Adrenal gland (tissue), 12 donors: ENCODE data around the gene CRADD. TPM values are rescaled to one million over a fixed set of nuclear protein-coding genes. Genes with fewer than 3 reads are reported as not detected.

Source experiments
- DNase-seq, 7 donors: peaks; one replicate each; pipeline ENCODE4 v3.0.0-alpha.2; 2019 to 2020
- H3K27ac ChIP-seq, 5 donors: fragments of 200-600 bp; sonication (generic) in 4 of 5; 1 replicate in 3 of 5; 2 replicates in 2 of 5; pipeline versions ENCODE4 v1.5.1 to v1.8.0; 2016 to 2020; ENCODE audit warnings: mild to moderate bottlenecking in 1 of 5
- H3K27me3 ChIP-seq: fragments of 200-600 bp; 2 replicates; pipeline ENCODE4 v1.8.0; 2021
- H3K36me3 ChIP-seq, 2 donors: fragments of 200-600 bp; replicated peaks in 1 of 2; 1 replicate in 1 of 2; 2 replicates in 1 of 2; pipeline versions ENCODE4 v1.5.1 to v1.8.0; 2018 to 2022
- H3K4me1 ChIP-seq, 2 donors: fragments of 200-600 bp; replicated peaks in 1 of 2; 1 replicate in 1 of 2; 2 replicates in 1 of 2; pipeline versions ENCODE4 v1.5.1 to v1.8.0; 2018 to 2021
- H3K4me3 ChIP-seq, 4 donors: fragments of 200-600 bp; sonication (generic) in 3 of 4; one replicate each; pipeline ENCODE4 v1.5.1; 2016 to 2018
- H3K9me3 ChIP-seq, 3 donors: fragments of 200-600 bp; sonication (generic) in 1 of 3; replicated peaks in 1 of 3; 1 replicate in 2 of 3; 2 replicates in 1 of 3; pipeline versions ENCODE4 v1.5.1 to v1.8.0; 2016 to 2021
- POLR2A ChIP-seq, 2 donors: fragments of 450-650 bp; IDR thresholded peaks; one replicate each; pipeline ENCODE4 v1.6.1; 2017; ENCODE audit warnings: antibody characterized with exemption in 2 of 2, mild to moderate bottlenecking in 2 of 2, moderate library complexity in 1 of 2
- WGBS, 4 donors: extraction: QIAGEN DNeasy Blood & Tissue Kit in 2 of 4; methylation state at CpG; one replicate each; pipeline versions ENCODE4 v1.1.5 to v1.1.7; 2013 to 2017; 5-methylcytosine and 5-hydroxymethylcytosine counted together
- intact Hi-C, 2 donors: fragments of 100-400 bp; cut with DNase I; formaldehyde crosslinking; loops; one replicate each; pipeline versions ENCODE4 v1.14.1 to v1.15.0; 2022 to 2023
- polyA plus RNA-seq, 3 donors: library from polyadenylated mRNA; stranded (reverse); fragments of 200-250 nt in 2 of 3; fragments of 350-450 nt in 1 of 3; fragmentation: Illumina TruSeq in 1 of 3; extraction: RNeasy Lipid Tissue Mini Kit (QIAGEN cat#74804) in 1 of 3; gene quantifications; one replicate each; pipeline ENCODE4 v1.2.3, GENCODE V29; 2013 to 2014
- total RNA-seq, 9 donors: library from RNA; depleted of rRNA in 4 of 9; stranded (reverse); fragments of >200 nt in 4 of 9; fragments of 120-200 nt in 1 of 9; fragmentation: NEBNext Ultra II Directional in 1 of 9; extraction: Animal tissue kit (Norgen Biotek cat#: 25700) in 1 of 9; gene quantifications; one replicate each; pipeline versions ENCODE4 v1.1.0 to v1.2.4, GENCODE V29; 2013 to 2023
- TF ChIP-seq, protein P1 (sequence below), 6 experiments: fragments of 450-650 bp in 4 of 6; fragments of 200-600 bp in 2 of 6; sonication (generic) in 1 of 6; IDR thresholded peaks; 1 replicate in 5 of 6; 2 replicates in 1 of 6; pipeline versions ENCODE4 v1.5.1 to v1.8.0; 2016 to 2021; ENCODE audit warnings: antibody characterized with exemption in 6 of 6, mild to moderate bottlenecking in 2 of 6, moderate library complexity in 1 of 6
- donor health status: healthy with polysubstance abuse.
- donor health status: Bipolar disorder and iron deficiency.
- donor health status: DM: yes; HTN: yes; CAD: no.
- donor health status: DM: no; HTN: no; CAD: no.
- donor health status: DM: no; HTN: no; CAD: no.
- donor health status: DM: yes; HTN: yes; CAD: no.

CRADD gene
- total and polyA plus RNA-seq, 12 donors: 7.3 to 70.1 (median 35.8) TPM

- Histone ChIP-seq H3K36me3 (no peaks in the 10 kb centered on the region), H3K27me3 (no peaks in the 10 kb centered on the region), H3K27ac (no peak overlapping the region), H3K9me3 (no peaks in the 10 kb centered on the region), H3K4me3 (no peak overlapping the region), H3K4me1 (peaks cover 8 to 20% of the 10 kb centered on the region in 2 donors)
- intact Hi-C loops: no loop called here
- WGBS, 4 donors: 95 to 98% (median 97%) methylated on average over 8 of the region's 8 CpGs
- no peak for DNase-seq
- TF ChIP-seq, protein P1, sequence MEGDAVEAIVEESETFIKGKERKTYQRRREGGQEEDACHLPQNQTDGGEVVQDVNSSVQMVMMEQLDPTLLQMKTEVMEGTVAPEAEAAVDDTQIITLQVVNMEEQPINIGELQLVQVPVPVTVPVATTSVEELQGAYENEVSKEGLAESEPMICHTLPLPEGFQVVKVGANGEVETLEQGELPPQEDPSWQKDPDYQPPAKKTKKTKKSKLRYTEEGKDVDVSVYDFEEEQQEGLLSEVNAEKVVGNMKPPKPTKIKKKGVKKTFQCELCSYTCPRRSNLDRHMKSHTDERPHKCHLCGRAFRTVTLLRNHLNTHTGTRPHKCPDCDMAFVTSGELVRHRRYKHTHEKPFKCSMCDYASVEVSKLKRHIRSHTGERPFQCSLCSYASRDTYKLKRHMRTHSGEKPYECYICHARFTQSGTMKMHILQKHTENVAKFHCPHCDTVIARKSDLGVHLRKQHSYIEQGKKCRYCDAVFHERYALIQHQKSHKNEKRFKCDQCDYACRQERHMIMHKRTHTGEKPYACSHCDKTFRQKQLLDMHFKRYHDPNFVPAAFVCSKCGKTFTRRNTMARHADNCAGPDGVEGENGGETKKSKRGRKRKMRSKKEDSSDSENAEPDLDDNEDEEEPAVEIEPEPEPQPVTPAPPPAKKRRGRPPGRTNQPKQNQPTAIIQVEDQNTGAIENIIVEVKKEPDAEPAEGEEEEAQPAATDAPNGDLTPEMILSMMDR (IDR thresholded peaks at IDR 0.05): no peak
- TF ChIP-seq POLR2A (IDR thresholded peaks at IDR 0.05): no peak
Observed at GRCh38 chr12:93841671-93842070, 164.5 kb downstream of the CRADD start.

DNA sequence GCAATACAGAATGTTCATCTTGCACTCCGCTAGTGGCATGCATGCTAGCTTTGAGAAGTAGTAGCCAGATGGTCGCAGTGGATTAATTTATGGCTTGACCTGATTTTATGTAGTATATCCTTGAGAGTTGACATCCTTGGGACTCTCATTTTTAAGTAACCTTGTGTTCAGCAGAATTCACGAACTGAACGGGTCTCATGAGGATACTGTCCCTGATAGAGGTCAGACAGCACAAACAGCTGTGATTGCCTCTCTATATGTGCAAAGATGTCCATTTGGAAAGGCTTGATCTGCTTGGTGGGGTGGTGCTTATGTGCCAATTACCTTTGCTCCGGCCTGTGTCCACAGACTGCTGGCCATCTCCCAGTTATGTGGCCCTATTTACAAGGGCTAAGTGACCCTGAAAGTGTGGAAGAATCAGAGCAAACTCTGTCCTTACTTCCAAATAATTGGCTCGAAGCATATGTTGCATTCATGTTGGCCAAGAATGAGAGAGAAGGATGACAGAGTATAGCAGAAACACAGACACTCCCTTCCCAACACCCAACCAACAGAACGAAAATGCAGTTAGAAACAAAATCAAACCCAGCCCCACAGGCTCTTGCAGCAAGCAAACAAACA lies 167.1 kb downstream of the CRADD start:
- Histone ChIP-seq H3K4me1 (peaks cover 8 to 19% of the 10 kb centered on the region in 2 donors), H3K36me3 (no peaks in the 10 kb centered on the region), H3K9me3 (no peaks in the 10 kb centered on the region), H3K27me3 (no peaks in the 10 kb centered on the region), H3K27ac (peak overlapping the region in 2 of 5 donors; percentile 2 to 57), H3K4me3 (no peak overlapping the region)
- peak in 1 of 7 donors; percentile 59 for DNase-seq
- 35 to 48% (median 44%) methylated on average over 6 to 7 of the region's 7 CpGs for WGBS, 4 donors
- TF ChIP-seq, protein P1 (IDR thresholded peaks at IDR 0.05): no peak
- TF ChIP-seq POLR2A (IDR thresholded peaks at IDR 0.05): no peak
- intact Hi-C loops: no loop called here

DNA sequence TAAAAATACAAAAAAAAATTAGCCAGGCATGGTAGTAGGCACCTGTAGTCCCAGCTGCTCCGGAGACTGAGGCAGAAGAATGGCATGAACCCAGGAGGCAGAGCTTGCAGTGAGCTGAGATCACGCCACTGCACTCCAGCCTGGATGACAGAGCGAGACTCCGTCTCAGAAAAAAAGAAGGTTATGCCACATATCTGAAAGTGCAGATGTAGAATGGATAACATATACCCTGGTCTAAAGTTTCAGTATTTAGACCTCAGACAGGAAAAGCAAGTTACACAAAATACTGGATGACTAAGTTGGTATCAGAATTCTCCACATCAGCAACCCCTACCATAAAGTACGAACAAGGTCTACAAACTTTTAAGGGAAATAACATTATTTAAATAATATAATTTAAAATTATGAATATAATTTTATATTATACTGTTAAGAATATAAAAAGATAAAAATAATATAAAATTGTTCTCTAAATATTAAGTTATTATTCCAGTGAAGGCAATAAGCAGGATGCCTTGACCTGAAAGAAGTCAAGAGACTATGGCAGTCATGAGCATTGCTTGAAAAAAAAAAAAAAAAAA lies 169.9 kb downstream of the CRADD start:
- Histone ChIP-seq H3K27me3 (no peaks in the 10 kb centered on the region), H3K4me1 (peaks cover 12 to 26% of the 10 kb centered on the region in 2 donors), H3K27ac (no peak overlapping the region), H3K4me3 (no peak overlapping the region), H3K9me3 (no peaks in the 10 kb centered on the region), H3K36me3 (no peaks in the 10 kb centered on the region)
- intact Hi-C loops: no loop called here
- 87 to 97% (median 94%) methylated on average over 5 of the region's 5 CpGs for WGBS, 4 donors
- TF ChIP-seq POLR2A (IDR thresholded peaks at IDR 0.05): no peak
- TF ChIP-seq, protein P1 (IDR thresholded peaks at IDR 0.05): no peak
- no peak for DNase-seq

DNA sequence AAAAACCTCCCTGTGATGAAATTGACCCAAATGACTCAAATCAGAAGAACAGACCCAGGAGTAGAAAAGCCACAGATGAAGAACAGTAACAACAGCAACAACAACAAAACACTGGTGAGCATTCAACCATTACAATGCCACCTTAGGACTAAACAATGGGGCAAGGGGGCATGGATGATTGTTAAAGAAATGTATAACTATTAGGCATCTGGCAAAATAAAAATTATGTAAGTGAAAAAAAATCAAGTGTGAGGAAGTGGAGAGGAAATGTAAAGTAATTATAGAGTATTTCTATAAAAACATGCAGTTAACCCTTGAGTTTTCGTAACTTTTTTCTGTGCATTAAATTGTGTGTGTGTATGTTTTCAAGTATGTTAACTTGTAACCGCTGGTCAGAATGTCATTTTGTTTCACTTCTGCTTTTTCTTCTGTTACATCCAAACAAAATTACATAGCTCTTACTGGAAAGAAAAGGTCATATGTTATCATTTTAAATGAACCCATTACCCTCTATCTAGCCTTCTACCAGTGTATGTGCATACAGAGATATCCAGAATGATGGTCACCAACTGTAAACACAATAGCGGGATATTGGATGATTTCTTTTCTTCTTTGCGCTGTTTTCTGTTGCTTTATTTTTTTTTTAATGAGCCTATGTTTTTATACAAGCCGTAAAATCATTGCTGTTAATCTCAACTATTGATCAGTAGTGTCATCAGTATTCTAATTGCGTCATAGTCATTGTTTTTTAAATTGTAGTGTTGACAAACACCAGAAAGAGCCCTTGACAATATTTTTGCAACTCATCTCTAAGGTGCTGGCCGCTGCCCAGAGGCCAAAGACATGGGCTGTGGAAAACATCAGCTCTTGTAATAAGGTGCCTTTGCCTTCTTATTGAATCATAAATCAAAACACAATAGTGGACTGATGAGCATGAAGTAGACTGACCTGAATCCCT lies 170.6 kb downstream of the CRADD start:
- intact Hi-C loops: no loop called here
- no peak for TF ChIP-seq POLR2A (IDR thresholded peaks at IDR 0.05)
- TF ChIP-seq, protein P1 (IDR thresholded peaks at IDR 0.05): no peak
- 91 to 93% (median 91%) methylated on average over 7 of the region's 7 CpGs for WGBS, 4 donors
- no peaks in the 10 kb centered on the region for H3K27me3 ChIP-seq
- DNase-seq: no peak
- H3K9me3 ChIP-seq: no peaks in the 10 kb centered on the region
- H3K36me3 ChIP-seq: no peaks in the 10 kb centered on the region
- peak overlapping the region in 2 of 5 donors; percentile 52 to 58 for H3K27ac ChIP-seq
- peaks cover 12 to 26% of the 10 kb centered on the region in 2 donors for H3K4me1 ChIP-seq
- H3K4me3 ChIP-seq: no peak overlapping the region
